T-cell (primary cell): Measurements from ENCODE around the gene WNT16. TPM values are rescaled to one million over a fixed set of nuclear protein-coding genes. Genes with fewer than 3 reads are reported as not detected.

Experiments
- ATAC-seq, 4 experiments: fragments of 200-7000 bp in 3 of 4; fragments of 150-1000 bp in 1 of 4; cut with Tn5 transposase; replicated peaks in 1 of 4; 1 replicate in 3 of 4; 2 replicates in 1 of 4; pipeline ENCODE4 v1.10.0; 2021; ENCODE audit warnings: moderate library complexity in 3 of 4, mild to moderate bottlenecking in 2 of 4, moderate number of reproducible peaks in 1 of 4
- CTCF ChIA-PET, 2 donors: fragments of 300-600 bp; sonication (Branson Sonifier 250); formaldehyde crosslinking; loops; one replicate each; lab custom pipeline; 2022; ENCODE audit warnings: antibody characterized with exemption in 2 of 2; lab: Charles Lee
- POLR2A ChIA-PET, 2 donors: fragments of 300-600 bp; sonication (Branson Sonifier 250); formaldehyde crosslinking; loops; one replicate each; lab custom pipeline; 2022; ENCODE audit warnings: antibody characterized with exemption in 2 of 2; lab: Charles Lee
- DNase-seq, 35 experiments: peaks; one replicate each; pipeline versions ENCODE4 v3.0.0 to v3.0.0-alpha.2; 2013 to 2023
- H3K27ac ChIP-seq: one replicate; pipeline ENCODE4 v1.5.1; 2013; ENCODE audit warnings: low read length
- H3K27me3 ChIP-seq, 2 experiments: replicated peaks in 1 of 2; 1 replicate in 1 of 2; 2 replicates in 1 of 2; pipeline versions ENCODE4 v1.6.1 to v1.7.0; 2013; ENCODE audit warnings: low read length in 1 of 2, mixed read lengths in 1 of 2; ENCODE audit not compliant: control insufficient read depth in 2 of 2, insufficient read depth in 2 of 2; ENCODE audit errors: extremely low read depth in 1 of 2
- H3K36me3 ChIP-seq, 2 donors: 1 replicate in 1 of 2; 2 replicates in 1 of 2; pipeline versions ENCODE4 v1.6.1 to v1.7.0; 2013; ENCODE audit warnings: low read length in 1 of 2; ENCODE audit not compliant: control insufficient read depth in 2 of 2, insufficient read depth in 1 of 2; ENCODE audit errors: extremely low read depth in 1 of 2
- H3K4me1 ChIP-seq, 2 experiments: 1 replicate in 1 of 2; 2 replicates in 1 of 2; pipeline versions ENCODE4 v1.6.1 to v1.7.0; 2013; ENCODE audit warnings: low read length in 2 of 2, mixed read lengths in 1 of 2; ENCODE audit not compliant: insufficient read depth in 2 of 2, control insufficient read depth in 1 of 2; ENCODE audit errors: extremely low read depth in 1 of 2
- H3K4me3 ChIP-seq, 2 donors: 1 replicate in 1 of 2; 2 replicates in 1 of 2; pipeline versions ENCODE4 v1.5.1 to v1.7.0; 2013; ENCODE audit warnings: mild to moderate bottlenecking in 2 of 2, low read length in 1 of 2, moderate library complexity in 1 of 2; ENCODE audit not compliant: control insufficient read depth in 1 of 2; ENCODE audit errors: extremely low read depth in 1 of 2
- H3K9me3 ChIP-seq: 2 replicates; pipeline ENCODE4 v1.7.0; 2013
- H3K27ac Mint-ChIP-seq, 2 donors: one replicate each; pipeline ENCODE4 v1.8.0; 2020 to 2021; ENCODE audit warnings: mild to moderate bottlenecking in 2 of 2, mixed read lengths in 2 of 2
- H3K27me3 Mint-ChIP-seq, 2 donors: one replicate each; pipeline ENCODE4 v1.8.0; 2021 to 2022; ENCODE audit warnings: mixed read lengths in 2 of 2
- H3K36me3 Mint-ChIP-seq: one replicate; pipeline ENCODE4 v1.8.0; 2021; ENCODE audit warnings: mixed read lengths
- H3K4me1 Mint-ChIP-seq, 3 donors: one replicate each; pipeline ENCODE4 v1.8.0; 2020 to 2022; ENCODE audit warnings: mixed read lengths in 3 of 3, mild to moderate bottlenecking in 1 of 3
- H3K4me3 Mint-ChIP-seq, 3 donors: one replicate each; pipeline ENCODE4 v1.8.0; 2020 to 2022; ENCODE audit warnings: mild to moderate bottlenecking in 3 of 3, mixed read lengths in 3 of 3, moderate library complexity in 3 of 3
- H3K9me3 Mint-ChIP-seq, 3 donors: one replicate each; pipeline ENCODE4 v1.8.0; 2020 to 2022; ENCODE audit warnings: mixed read lengths in 3 of 3
- WGBS: methylation state at CpG from one replicate; pipeline ENCODE4 v1.1.5; 2013; ENCODE audit warnings: missing lambda C conversion rate; ENCODE audit not compliant: insufficient coverage; 5-methylcytosine and 5-hydroxymethylcytosine counted together
- total RNA-seq, 35 experiments: library from RNA in 6 of 35; stranded (reverse) in 6 of 35; fragments of 120-200 nt in 1 of 35; gene quantifications; one replicate each; pipeline versions ENCODE4 v1.2.1 to v1.2.4 and lab custom pipeline; 2013 to 2026

The WNT16 gene
- total RNA-seq, 5 donors from 2014 or later (not counting 1 experiment from before 2014, with no cell fraction given): 0.13 to 0.35 (median 0.19) TPM; not detected in 2

DNA sequence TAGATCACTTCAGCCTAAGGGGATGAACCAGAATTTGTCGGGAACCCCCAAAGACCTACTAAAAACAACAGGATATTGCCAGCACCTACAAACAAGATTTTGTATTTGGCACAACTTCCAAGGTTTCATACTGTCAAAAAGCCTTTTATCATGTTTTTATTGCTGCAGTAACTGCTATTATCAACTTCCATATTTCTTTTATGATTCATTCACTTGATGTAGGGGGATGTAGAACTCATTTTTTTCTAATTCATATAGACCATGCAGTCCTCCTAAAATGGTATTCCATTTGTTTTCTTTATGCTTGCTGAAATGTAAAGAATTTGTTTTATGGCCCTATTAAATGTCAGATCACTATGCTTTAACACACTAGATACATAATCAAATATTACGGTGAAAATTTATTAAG is 30.0 kb upstream of the WNT16 start:
- WGBS: no CpG with 5 or more reads among the region's 2 CpGs
- no peaks in the 10 kb centered on the region for H3K36me3 Mint-ChIP-seq
- H3K4me3 Mint-ChIP-seq: no peak overlapping the region
- POLR2A ChIA-PET: interaction anchor here in 1 of 2 donors (0.5 kb wide), 1 partner anchor 170 kb away, joined by 3 read pairs; no protein-coding TSS in a partner anchor
- no peak overlapping the region for H3K27ac Mint-ChIP-seq
- H3K4me1 Mint-ChIP-seq: no peaks in the 10 kb centered on the region
- DNase-seq (no peak), ATAC-seq (no peak)
- Histone ChIP-seq H3K27ac (no peak overlapping the region), H3K9me3 (no peaks in the 10 kb centered on the region), H3K4me1 (no peaks in the 10 kb centered on the region), H3K27me3 (no peaks in the 10 kb centered on the region), H3K4me3 (no peak overlapping the region), H3K36me3 (no peaks in the 10 kb centered on the region)
- peaks cover 13 to 14% of the 10 kb centered on the region in 2 donors for H3K27me3 Mint-ChIP-seq
- H3K9me3 Mint-ChIP-seq: no peaks in the 10 kb centered on the region
- CTCF ChIA-PET: no interaction called here

GRCh38 chr7:121300685-121301420 is 27.9 kb upstream of the WNT16 start:
- H3K36me3 Mint-ChIP-seq: no peaks in the 10 kb centered on the region
- ATAC-seq: no peak
- WGBS: no CpG with 5 or more reads among the region's 2 CpGs
- H3K9me3 Mint-ChIP-seq: no peaks in the 10 kb centered on the region
- no peak overlapping the region for H3K27ac ChIP-seq
- no peaks in the 10 kb centered on the region for H3K4me1 Mint-ChIP-seq
- H3K4me3 ChIP-seq: no peak overlapping the region
- H3K4me3 Mint-ChIP-seq: no peak overlapping the region
- H3K27me3 ChIP-seq: no peaks in the 10 kb centered on the region
- H3K9me3 ChIP-seq: no peaks in the 10 kb centered on the region
- H3K27ac Mint-ChIP-seq: no peak overlapping the region
- no peaks in the 10 kb centered on the region for H3K4me1 ChIP-seq
- DNase-seq: no peak
- no peaks in the 10 kb centered on the region for H3K36me3 ChIP-seq
- ChIA-PET CTCF (no interaction called here), POLR2A (no interaction called here)
- H3K27me3 Mint-ChIP-seq: peaks cover 11 to 12% of the 10 kb centered on the region in 2 donors

- Histone ChIP-seq H3K27ac (no peak overlapping the region), H3K4me1 (no peaks in the 10 kb centered on the region), H3K36me3 (no peaks in the 10 kb centered on the region), H3K9me3 (no peaks in the 10 kb centered on the region), H3K4me3 (no peak overlapping the region), H3K27me3 (no peaks in the 10 kb centered on the region)
- Mint-ChIP-seq H3K27me3 (peaks cover 15 to 17% of the 10 kb centered on the region in 2 donors), H3K27ac (no peak overlapping the region), H3K4me3 (no peak overlapping the region), H3K36me3 (no peaks in the 10 kb centered on the region), H3K4me1 (no peaks in the 10 kb centered on the region), H3K9me3 (no peaks in the 10 kb centered on the region)
- no peak for ATAC-seq
- DNase-seq: no peak
- ChIA-PET POLR2A (no interaction called here), CTCF (no interaction called here)
- WGBS: no CpG with 5 or more reads among the region's 9 CpGs
These were observed 27.2 kb upstream of the WNT16 start for GRCh38 chr7:121301446-121302213.

DNA sequence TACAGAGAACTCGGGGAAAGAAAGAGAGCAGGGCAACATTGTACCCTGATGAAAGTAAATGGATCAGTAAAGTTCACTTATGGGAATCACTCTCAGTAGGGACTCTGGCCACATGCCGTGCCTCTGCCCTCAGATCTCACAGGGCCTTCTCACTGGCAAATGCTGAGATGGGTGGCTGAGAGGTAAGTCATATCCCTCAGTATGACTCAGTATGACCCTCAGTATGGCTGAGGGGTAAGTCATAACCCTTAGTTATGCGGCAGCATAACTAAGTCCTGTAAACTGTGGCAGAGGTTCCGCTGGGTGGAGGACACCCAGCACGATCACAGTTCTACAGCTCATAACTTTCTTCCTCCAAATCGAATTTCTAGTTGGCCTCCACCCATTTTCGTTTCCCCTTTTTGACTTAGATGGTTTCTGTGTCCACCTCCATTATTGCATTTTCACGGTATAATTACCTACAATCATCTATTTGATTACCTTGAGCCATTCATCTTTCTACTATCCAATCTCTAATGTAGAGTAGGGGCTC is 26.5 kb upstream of the WNT16 start:
- H3K36me3 Mint-ChIP-seq: no peaks in the 10 kb centered on the region
- DNase-seq (no peak), ATAC-seq (no peak)
- H3K4me3 ChIP-seq: no peak overlapping the region
- H3K4me1 ChIP-seq: no peaks in the 10 kb centered on the region
- no peaks in the 10 kb centered on the region for H3K9me3 Mint-ChIP-seq
- POLR2A ChIA-PET: no interaction called here
- CTCF ChIA-PET: no interaction called here
- H3K9me3 ChIP-seq: no peaks in the 10 kb centered on the region
- no peaks in the 10 kb centered on the region for H3K4me1 Mint-ChIP-seq
- H3K27ac ChIP-seq: no peak overlapping the region
- no peaks in the 10 kb centered on the region for H3K27me3 ChIP-seq
- H3K27ac Mint-ChIP-seq: no peak overlapping the region
- peaks cover 17 to 23% of the 10 kb centered on the region in 2 donors for H3K27me3 Mint-ChIP-seq
- WGBS: 66% methylated on average over 5 of the region's 8 CpGs
- no peak overlapping the region for H3K4me3 Mint-ChIP-seq
- no peaks in the 10 kb centered on the region for H3K36me3 ChIP-seq

GRCh38 chr7:121303422-121304101 is 25.2 kb upstream of the WNT16 start:
- CTCF ChIA-PET: no interaction called here
- no peak for ATAC-seq

DNA sequence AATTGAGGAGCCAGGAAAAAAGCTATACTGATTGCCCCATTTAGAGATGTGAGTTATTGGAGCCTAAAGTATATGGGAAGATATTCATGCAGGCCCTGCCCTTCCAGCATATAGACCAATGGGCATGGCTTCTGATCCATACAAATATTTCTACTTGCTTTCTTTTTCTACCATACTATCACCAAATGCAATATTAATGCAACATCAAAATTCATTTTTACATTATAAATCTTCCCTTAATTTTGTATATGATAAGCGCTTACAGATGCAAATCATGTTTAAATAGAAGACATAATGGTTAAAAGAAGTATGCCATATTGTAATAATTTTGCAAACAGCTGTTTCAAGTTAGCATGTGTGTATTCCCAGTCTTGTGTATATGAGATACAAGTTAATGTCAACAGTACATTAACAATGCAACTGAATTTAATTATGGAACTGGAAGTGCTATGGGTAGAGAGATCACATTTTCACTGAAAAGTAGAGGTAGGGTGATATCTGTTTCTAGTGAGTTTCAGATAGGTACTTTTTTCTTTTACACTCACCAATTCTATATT is 24.6 kb upstream of the WNT16 start:
- Mint-ChIP-seq H3K9me3 (no peaks in the 10 kb centered on the region), H3K4me1 (no peaks in the 10 kb centered on the region), H3K36me3 (no peaks in the 10 kb centered on the region), H3K4me3 (no peak overlapping the region), H3K27ac (no peak overlapping the region), H3K27me3 (peaks cover 25 to 31% of the 10 kb centered on the region in 2 donors)
- WGBS: no CpG with 5 or more reads among the region's 1 CpG
- Histone ChIP-seq H3K36me3 (no peaks in the 10 kb centered on the region), H3K9me3 (no peaks in the 10 kb centered on the region), H3K4me3 (no peak overlapping the region), H3K27ac (no peak overlapping the region), H3K4me1 (no peaks in the 10 kb centered on the region), H3K27me3 (no peaks in the 10 kb centered on the region)
- DNase-seq: no peak
- ChIA-PET POLR2A (no interaction called here), CTCF (no interaction called here)
- no peak for ATAC-seq

More at GRCh38 chr7:121303422-121304101, 25.2 kb upstream of the WNT16 start:
- no peaks in the 10 kb centered on the region for H3K9me3 ChIP-seq
- H3K36me3 ChIP-seq: no peaks in the 10 kb centered on the region
- H3K27ac ChIP-seq: no peak overlapping the region
- no peak overlapping the region for H3K4me3 Mint-ChIP-seq
- POLR2A ChIA-PET: no interaction called here
- no peaks in the 10 kb centered on the region for H3K4me1 Mint-ChIP-seq
- no peaks in the 10 kb centered on the region for H3K9me3 Mint-ChIP-seq
- WGBS: 29% methylated on average over 1 of the region's 6 CpGs
- H3K27me3 Mint-ChIP-seq: peaks cover 19 to 27% of the 10 kb centered on the region in 2 donors
- no peak for DNase-seq
- H3K36me3 Mint-ChIP-seq: no peaks in the 10 kb centered on the region
- H3K27me3 ChIP-seq: no peaks in the 10 kb centered on the region
- H3K4me1 ChIP-seq: no peaks in the 10 kb centered on the region
- H3K27ac Mint-ChIP-seq: no peak overlapping the region
- H3K4me3 ChIP-seq: no peak overlapping the region
